ENCODE data around the gene SUMF1. TPM values are rescaled to one million over a fixed set of nuclear protein-coding genes. Genes with fewer than 3 reads are reported as not detected.
A peak's percentile ranks its signal among the peaks of the same experiment; 100 is the strongest.

The SUMF1 gene
- total and polyA plus RNA-seq, 8 donors, result 5.3 to 170 (median 39.9) TPM

- intact Hi-C loops (cut with DNase I; ENCODE audit: low total_unique reads), result no loop called here
These were observed 46.0 kb upstream of the SUMF1 start for GRCh38 chr3:4512895-4513616.

GRCh38 chr3:4511491-4512262 is 44.6 kb upstream of the SUMF1 start:
- Histone ChIP-seq H3K4me1 (peaks cover 0 to 58% (median 28%) of the 10 kb centered on the region in 4 donors), H3K36me3 (no peaks in the 10 kb centered on the region), H3K4me3 (no peak overlapping the region), H3K27ac (no peak overlapping the region), H3K27me3 (no peaks in the 10 kb centered on the region), H3K9me3 (no peaks in the 10 kb centered on the region)
- DNase-seq, result no peak
- 82 to 89% (median 84%) methylated on average over 7 of the region's 7 CpGs for WGBS, 5 donors
- TF ChIP-seq POLR2A (IDR thresholded peaks at IDR 0.05), result no peak
- no peak for TF ChIP-seq EP300 (IDR thresholded peaks at IDR 0.05)
- TF ChIP-seq CTCF (IDR thresholded peaks at IDR 0.05), result no peak
- no peak for TF ChIP-seq POLR2AphosphoS5 (IDR thresholded peaks at IDR 0.05)
- intact Hi-C loops (cut with DNase I; ENCODE audit: low total_unique reads), result no loop called here

More at GRCh38 chr3:4512895-4513616, 46.0 kb upstream of the SUMF1 start:
- no peaks in the 10 kb centered on the region for H3K9me3 ChIP-seq
- no peak overlapping the region for H3K4me3 ChIP-seq
- peaks cover 0 to 5% (median 0%) of the 10 kb centered on the region in 4 donors for H3K36me3 ChIP-seq
- DNase-seq, result peak in 1 of 2 donors; percentile 46
- H3K27me3 ChIP-seq, result no peaks in the 10 kb centered on the region
- peaks cover 0 to 51% (median 26%) of the 10 kb centered on the region in 4 donors for H3K4me1 ChIP-seq
- TF ChIP-seq POLR2AphosphoS5 (IDR thresholded peaks at IDR 0.05) (no peak), POLR2A (IDR thresholded peaks at IDR 0.05) (no peak), CTCF (IDR thresholded peaks at IDR 0.05) (no peak), EP300 (IDR thresholded peaks at IDR 0.05) (no peak)
- peak overlapping the region in 1 of 5 donors; percentile 9 for H3K27ac ChIP-seq
- 60 to 74% (median 68%) methylated on average over 14 to 15 of the region's 15 CpGs for WGBS, 5 donors

DNA sequence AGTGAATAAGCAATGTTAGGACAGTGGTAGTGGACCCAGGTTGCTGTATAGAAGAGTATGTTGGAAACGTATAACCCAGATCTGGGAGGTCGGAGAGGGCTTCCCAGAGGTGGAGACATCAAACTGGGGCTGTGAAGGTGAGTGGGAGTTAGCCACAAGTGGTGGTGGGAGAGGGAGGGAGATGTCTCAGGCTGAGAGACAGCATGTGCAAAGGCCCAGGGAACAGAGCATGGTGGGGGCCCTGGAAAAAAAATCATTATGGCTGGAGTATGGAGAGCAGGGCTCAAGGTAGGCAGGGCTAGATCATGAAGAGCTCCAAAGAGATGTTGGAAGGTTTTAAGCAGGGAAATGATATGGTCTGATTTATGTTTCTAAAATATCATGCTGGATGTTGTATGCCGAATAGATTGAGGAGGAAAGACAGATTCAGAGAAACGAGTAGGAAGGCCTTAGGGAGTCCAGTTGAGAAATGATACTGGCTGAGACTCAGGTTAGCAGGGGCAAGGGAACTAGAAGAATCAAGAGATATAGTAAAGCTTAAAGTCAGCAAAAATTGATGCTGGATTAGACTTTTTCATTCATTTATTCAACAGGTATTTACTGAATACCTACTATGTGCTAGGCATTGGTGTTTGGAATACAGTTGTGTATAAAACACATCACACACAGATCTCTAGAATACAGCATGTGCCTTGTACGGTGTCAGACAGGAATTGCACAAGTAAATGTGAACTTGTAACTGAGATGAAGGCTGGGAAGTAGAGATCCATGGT is 43.1 kb upstream of the SUMF1 start:
- no peak for DNase-seq
- intact Hi-C loops (cut with DNase I; ENCODE audit: low total_unique reads), result no loop called here
- TF ChIP-seq POLR2A (IDR thresholded peaks at IDR 0.05) (no peak), POLR2AphosphoS5 (IDR thresholded peaks at IDR 0.05) (no peak), EP300 (IDR thresholded peaks at IDR 0.05) (no peak), CTCF (IDR thresholded peaks at IDR 0.05) (no peak)
- H3K4me1 ChIP-seq, result peaks cover 8 to 61% (median 29%) of the 10 kb centered on the region in 4 donors
- H3K27me3 ChIP-seq, result no peaks in the 10 kb centered on the region
- H3K9me3 ChIP-seq, result no peaks in the 10 kb centered on the region
- H3K27ac ChIP-seq, result no peak overlapping the region
- 86 to 92% (median 90%) methylated on average over 5 of the region's 5 CpGs for WGBS, 5 donors
- H3K4me3 ChIP-seq, result no peak overlapping the region
- H3K36me3 ChIP-seq, result no peaks in the 10 kb centered on the region

GRCh38 chr3:4509043-4509442 is 42.0 kb upstream of the SUMF1 start:
- Histone ChIP-seq H3K27me3 (no peaks in the 10 kb centered on the region), H3K9me3 (no peaks in the 10 kb centered on the region), H3K36me3 (no peaks in the 10 kb centered on the region), H3K27ac (no peak overlapping the region), H3K4me1 (peaks cover 15 to 61% (median 35%) of the 10 kb centered on the region in 4 donors), H3K4me3 (no peak overlapping the region)
- no peak for DNase-seq
- no peak for TF ChIP-seq POLR2A (IDR thresholded peaks at IDR 0.05)
- intact Hi-C loops (cut with DNase I; ENCODE audit: low total_unique reads), result no loop called here

Data from stomach (tissue), 9 donors.